Superior temporal gyrus (tissue), 1 donor: ENCODE results near the gene KPNA3.
"Not testable (repeated sequence)": the region's sequence is repeated elsewhere in the genome, so short reads cannot be mapped to it uniquely, and the experiment has no call there.

Experiments used
- DNase-seq: peaks from one replicate; pipeline ENCODE4 v3.0.0-alpha.2; 2016; ENCODE audit errors: extremely low spot score

The KPNA3 gene, protein sequence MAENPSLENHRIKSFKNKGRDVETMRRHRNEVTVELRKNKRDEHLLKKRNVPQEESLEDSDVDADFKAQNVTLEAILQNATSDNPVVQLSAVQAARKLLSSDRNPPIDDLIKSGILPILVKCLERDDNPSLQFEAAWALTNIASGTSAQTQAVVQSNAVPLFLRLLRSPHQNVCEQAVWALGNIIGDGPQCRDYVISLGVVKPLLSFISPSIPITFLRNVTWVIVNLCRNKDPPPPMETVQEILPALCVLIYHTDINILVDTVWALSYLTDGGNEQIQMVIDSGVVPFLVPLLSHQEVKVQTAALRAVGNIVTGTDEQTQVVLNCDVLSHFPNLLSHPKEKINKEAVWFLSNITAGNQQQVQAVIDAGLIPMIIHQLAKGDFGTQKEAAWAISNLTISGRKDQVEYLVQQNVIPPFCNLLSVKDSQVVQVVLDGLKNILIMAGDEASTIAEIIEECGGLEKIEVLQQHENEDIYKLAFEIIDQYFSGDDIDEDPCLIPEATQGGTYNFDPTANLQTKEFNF

GRCh38 chr13:49792550-49793324 is at the start of gene KPNA3:
Gene KPNA3 (minus strand): TSS chr13:49792682. CDS start chr13:49792506, 176 bp downstream.
- DNase-seq = peak; percentile 95

- no peak for DNase-seq
These were observed 49.5 kb upstream of the KPNA3 start for GRCh38 chr13:49841964-49842363.

- DNase-seq = no peak
These were observed 48.2 kb upstream of the KPNA3 start for GRCh38 chr13:49840675-49841074.

DNA sequence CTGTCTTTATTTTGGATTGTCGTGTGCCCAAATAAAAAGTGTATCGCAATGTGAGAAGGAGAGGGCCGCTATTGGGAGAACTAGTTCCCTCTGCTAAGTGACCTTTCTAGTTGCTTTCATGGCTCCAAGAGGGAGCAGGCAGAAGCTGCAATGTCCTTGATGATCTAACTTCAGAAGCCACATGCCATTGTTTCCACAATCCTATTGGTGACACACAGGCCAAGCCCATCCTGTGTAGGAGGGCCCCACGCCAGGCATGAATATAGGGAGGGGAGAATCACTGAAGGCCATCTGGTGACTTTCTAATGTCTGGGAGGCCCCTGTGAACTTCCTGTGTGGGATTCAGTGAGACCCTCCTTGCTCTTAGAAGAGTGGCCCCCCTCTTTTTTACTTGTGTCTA is 47.8 kb upstream of the KPNA3 start:
- DNase-seq = no peak

GRCh38 chr13:49838989-49839388 is 46.5 kb upstream of the KPNA3 start:
- no peak for DNase-seq

DNA sequence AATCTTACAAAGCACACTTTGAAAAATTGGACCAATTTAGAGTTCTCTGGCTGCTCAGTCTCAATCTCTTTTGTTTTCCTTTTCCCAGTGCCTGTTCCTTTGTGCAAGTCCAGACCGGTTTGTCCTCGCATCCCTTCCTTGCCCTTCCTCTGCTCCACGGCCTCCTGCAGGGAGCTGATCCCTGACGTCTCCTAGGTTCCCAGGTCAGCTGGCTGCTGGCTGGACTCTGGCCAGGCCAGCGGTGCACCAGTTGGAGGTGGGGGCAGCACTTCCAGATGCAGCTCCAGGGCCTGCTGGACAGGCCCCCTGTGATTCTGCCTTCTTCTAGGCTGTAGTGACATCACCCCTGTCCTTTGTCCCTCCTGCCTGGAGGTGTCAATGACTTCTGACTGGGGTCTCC is 44.0 kb upstream of the KPNA3 start:
- no peak for DNase-seq

- DNase-seq = no peak
These were observed 40.9 kb upstream of the KPNA3 start for GRCh38 chr13:49833402-49833801.

GRCh38 chr13:49831455-49831854 is 39.0 kb upstream of the KPNA3 start:
- DNase-seq = no peak

DNA sequence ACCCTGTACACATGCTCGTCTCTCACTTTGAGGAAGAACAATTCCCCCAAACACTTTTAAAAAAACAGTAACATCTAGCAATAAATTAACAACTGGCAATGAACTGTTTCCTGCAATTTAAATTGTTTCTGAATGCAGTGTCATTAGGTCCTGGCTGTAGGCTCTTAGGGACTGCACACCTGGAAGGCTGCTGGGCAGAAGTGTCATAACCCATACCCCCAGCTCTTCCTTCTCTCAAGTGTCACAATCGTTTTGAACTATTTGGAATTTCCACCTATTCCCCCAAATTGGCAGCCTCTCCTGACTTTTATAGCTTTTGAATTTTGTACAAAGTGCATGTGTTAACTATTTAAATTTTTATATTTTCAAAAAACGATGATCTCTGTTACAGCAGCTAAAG is 38.2 kb upstream of the KPNA3 start:
- no peak for DNase-seq

- DNase-seq = no peak
These were observed 37.2 kb upstream of the KPNA3 start for GRCh38 chr13:49829715-49830114.

DNA sequence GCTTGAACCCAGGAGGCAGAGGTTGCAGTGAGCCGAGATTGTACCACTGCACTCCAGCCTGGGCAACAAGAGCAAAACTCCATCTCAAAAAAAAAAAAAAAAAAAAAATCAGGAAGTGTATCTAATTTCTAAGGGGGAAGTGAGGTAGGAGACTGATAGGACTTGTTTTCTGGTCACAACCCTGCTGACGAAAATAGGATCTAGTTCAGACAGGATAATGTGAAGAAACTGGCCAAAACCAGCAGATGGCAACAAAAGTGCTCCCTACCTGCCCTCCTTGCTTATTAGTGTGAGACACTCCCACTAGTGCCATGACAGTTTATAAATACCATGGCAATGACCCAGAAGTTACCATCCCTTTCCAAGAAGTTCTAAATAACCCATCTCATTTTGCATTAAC is 36.0 kb upstream of the KPNA3 start:
- DNase-seq = no peak

- DNase-seq = no peak
These were observed 35.4 kb upstream of the KPNA3 start for GRCh38 chr13:49827891-49828290.

DNA sequence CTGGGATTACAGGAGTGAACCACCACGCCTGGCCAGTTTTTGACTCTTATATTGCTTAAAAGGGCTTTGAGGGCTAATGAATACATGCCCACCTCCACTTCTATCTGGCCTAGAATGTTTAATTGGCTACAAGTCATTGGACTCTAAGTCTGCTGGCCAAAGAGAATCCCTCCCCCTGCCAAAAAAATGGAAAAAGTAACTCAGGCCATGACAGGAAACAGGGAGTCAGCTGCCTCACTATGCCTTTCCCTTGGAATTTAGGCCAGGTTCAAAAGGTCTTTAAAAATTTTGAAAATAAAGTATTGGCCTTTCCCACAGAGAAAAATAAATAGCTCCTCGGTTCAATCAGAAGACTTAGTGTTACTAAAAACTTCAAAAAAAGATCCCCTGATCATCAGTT is 34.9 kb upstream of the KPNA3 start:
- no peak for DNase-seq

- no peak for DNase-seq
These were observed 28.9 kb upstream of the KPNA3 start for GRCh38 chr13:49821216-49822009.

GRCh38 chr13:49820591-49821215 is 28.2 kb upstream of the KPNA3 start:
- DNase-seq = no peak

- not testable (repeated sequence) for DNase-seq
These were observed 23.6 kb upstream of the KPNA3 start for GRCh38 chr13:49816047-49816446.

DNA sequence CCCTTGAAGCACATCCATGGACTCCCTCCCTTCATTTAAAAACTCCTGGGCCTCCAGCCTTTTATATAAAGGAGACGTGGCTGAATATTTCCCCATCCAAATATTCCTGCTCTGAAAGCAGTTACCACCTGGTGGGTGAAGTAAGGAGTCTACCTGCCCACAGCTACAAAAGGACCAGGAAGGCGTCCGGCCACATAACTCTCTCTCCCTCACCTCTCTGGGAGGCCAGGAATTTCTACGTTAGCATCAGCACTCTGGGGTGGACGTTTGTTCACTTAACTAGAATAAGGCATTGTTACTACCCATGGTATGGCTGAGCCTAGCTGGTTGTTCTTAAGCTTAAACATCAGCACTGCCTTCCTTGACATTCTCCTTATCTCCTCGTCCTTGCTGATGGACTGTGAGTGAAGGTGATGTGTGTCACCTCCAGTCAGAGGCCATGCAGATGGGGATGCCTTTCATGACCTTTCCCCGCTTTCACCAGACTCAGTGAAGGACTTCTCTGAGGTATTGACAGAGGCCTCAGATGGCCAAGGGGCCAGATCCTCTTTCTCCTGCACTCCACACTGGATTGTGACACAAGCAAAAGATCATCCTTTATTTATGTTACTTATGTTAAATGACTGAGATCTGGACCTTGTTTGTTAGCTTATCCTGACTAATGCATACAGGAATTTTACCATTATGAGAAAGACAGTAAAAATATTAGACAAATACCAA is 22.2 kb upstream of the KPNA3 start:
- DNase-seq = no peak

DNA sequence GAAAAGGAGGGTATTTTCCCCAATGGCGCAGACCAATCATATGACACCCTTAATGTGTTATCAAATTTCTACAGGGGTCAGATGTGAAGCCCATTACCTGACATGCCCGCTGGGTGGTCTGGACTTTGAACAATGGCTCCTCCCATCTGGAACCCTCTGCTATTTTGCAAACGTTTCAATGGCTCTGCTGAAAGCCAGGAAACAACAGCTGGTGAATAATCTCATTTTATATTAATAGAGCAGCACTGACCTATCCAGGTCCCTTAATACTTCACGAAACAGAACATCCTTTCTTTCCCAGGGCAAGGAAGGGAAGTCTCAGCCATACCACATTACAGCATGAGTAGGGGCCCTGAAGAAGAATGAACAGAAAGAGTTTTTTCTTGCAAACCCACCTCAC is 20.3 kb upstream of the KPNA3 start:
- DNase-seq = no peak

- DNase-seq = no peak
These were observed 19.0 kb upstream of the KPNA3 start for GRCh38 chr13:49811527-49811908.

DNA sequence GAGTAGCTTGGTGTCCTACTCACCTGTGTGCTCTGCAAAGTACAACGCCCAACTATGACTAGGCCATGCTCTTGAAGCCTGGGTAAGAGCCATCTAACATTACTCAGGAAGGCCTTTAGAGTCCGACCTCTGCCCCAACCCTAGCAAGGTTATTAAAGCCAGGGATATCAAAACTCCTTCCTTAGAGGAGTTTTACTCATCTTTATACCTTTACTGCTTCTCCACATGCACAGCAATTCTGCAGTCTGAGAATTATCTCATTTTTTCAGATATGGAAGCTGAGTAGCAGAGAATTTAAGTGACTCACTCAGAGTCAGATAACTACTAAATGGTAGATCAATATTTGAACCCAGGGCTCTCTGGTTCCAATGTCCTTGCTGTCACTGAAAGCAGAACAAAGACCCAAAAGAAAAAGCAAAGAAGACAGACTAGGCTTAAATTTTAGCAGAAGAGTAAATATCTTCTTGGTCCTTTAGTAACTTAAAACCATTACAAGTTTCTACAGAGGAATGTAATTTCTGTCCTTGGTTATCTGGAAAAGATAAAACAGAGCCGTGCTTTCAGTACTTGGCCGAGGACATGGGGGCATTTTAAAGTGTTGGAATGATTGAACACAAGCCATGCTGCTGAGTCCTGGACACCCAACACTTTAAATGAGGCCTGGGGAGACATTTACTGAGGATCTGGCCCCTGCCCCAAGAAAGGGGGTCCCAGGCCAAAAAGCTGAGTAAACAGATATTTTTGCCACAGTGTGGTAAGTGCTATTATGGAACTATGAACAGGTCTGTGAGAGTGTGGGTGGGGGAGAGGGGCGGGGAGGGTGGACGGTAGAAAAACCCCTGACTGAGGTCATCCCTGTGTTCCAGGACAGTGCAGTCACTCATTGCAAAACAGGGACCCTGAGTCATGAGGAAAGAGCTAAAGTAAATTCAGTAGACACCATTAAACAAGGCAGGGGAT is 18.4 kb upstream of the KPNA3 start:
- no peak for DNase-seq
